HepG2 (cell line): ENCODE data around the gene CRYGS. TPM values are rescaled to one million over a fixed set of nuclear protein-coding genes. Genes with fewer than 3 reads are reported as not detected.

ENCODE experiments used
- ATAC-seq: fragments of 200-7000 bp; cut with Tn5 transposase; 3 replicates; pipeline ENCODE4 v1.9.1; 2020; ENCODE audit warnings: mild to moderate bottlenecking, moderate library complexity
- BruUV-seq: library from RNA; stranded (reverse); fragments of 400-500 nt; replicated peaks from 2 replicates; lab custom pipeline; 2021; lab: Mats Ljungman, UMichigan
- CTCF ChIA-PET: fragments of 300-600 bp; formaldehyde crosslinking; extraction: SDS; loops from one replicate; lab custom pipeline; 2021; ENCODE audit warnings: low total read pairs, inconsistent platforms, low intra/inter-chr PET ratio; lab: Yijun Ruan, JAX
- POLR2A ChIA-PET: fragments of 350-600 bp; sonication (Branson Sonifier 250); formaldehyde crosslinking; loops from one replicate; lab custom pipeline; 2020; ENCODE audit warnings: antibody characterized with exemption, inconsistent platforms; lab: Yijun Ruan, JAX
- DNase-seq: peaks from one replicate; pipeline ENCODE4 v3.0.0-alpha.2; 2015; ENCODE audit warnings: low spot score
- FAIRE-seq: peaks from 3 replicates; lab custom pipeline; 2011; peaks lifted over from hg19 to GRCh38; lab: Jason Lieb, UNC
- H2AFZ ChIP-seq: one replicate; pipeline ENCODE4 v1.6.1; 2011; ENCODE audit warnings: low read length, inconsistent platforms
- H3K27ac ChIP-seq: fragments of 300-600 bp; 3 replicates; pipeline ENCODE4 v1.8.0; 2011; ENCODE audit warnings: mixed run types, mild to moderate bottlenecking, mixed read lengths, low read length, inconsistent platforms; ENCODE audit not compliant: insufficient read depth; ENCODE audit errors: extremely low read length
- H3K27me3 ChIP-seq, 2 experiments: fragments of 200-600 bp in 1 of 2; 2 replicates in 1 of 2; 3 replicates in 1 of 2; pipeline versions ENCODE4 v1.6.0 to v1.8.0; 2011; ENCODE audit warnings: low read length in 2 of 2, mild to moderate bottlenecking in 2 of 2, moderate library complexity in 2 of 2, inconsistent platforms in 1 of 2; ENCODE audit not compliant: insufficient read depth in 2 of 2, control insufficient read depth in 1 of 2
- H3K36me3 ChIP-seq, 2 experiments: fragments of 200-600 bp in 1 of 2; replicated peaks in 1 of 2; 2 replicates in 1 of 2; 3 replicates in 1 of 2; pipeline versions ENCODE4 v1.5.1 to v1.8.0; 2011; ENCODE audit warnings: low read length in 2 of 2, inconsistent platforms in 1 of 2; ENCODE audit not compliant: insufficient read depth in 2 of 2, control insufficient read depth in 1 of 2
- H3K4me1 ChIP-seq: 2 replicates; pipeline ENCODE4 v1.5.1; 2012; ENCODE audit warnings: low read length, inconsistent platforms; ENCODE audit not compliant: insufficient read depth
- H3K4me2 ChIP-seq: 2 replicates; pipeline ENCODE4 v1.6.0; 2011; ENCODE audit warnings: low read depth, low read length, inconsistent platforms
- H3K4me3 ChIP-seq, 3 experiments: fragments of 200-600 bp in 1 of 3; sonication (generic), shearing (Covaris generic) in 1 of 3; replicated peaks in 1 of 3; 2 replicates each; pipeline ENCODE4 v1.5.1; 2011 to 2016; ENCODE audit warnings: low read length in 3 of 3, inconsistent platforms in 2 of 3, low read depth in 2 of 3, mild to moderate bottlenecking in 2 of 3, control low read depth in 1 of 3, mixed read lengths in 1 of 3; ENCODE audit not compliant: insufficient read depth in 1 of 3
- H3K79me2 ChIP-seq: one replicate; pipeline ENCODE4 v1.6.1; 2011; ENCODE audit warnings: low read length, inconsistent platforms; ENCODE audit not compliant: insufficient read depth
- H3K9ac ChIP-seq: 2 replicates; pipeline ENCODE4 v1.6.0; 2011; ENCODE audit warnings: mild to moderate bottlenecking, low read depth, low read length, inconsistent platforms; ENCODE audit not compliant: insufficient read depth
- H3K9me3 ChIP-seq: 2 replicates; pipeline ENCODE4 v1.5.1; 2012; ENCODE audit warnings: mild to moderate bottlenecking, low read length
- H4K20me1 ChIP-seq: 2 replicates; pipeline ENCODE4 v1.6.0; 2011; ENCODE audit warnings: inconsistent platforms, mild to moderate bottlenecking, low read length, moderate library complexity; ENCODE audit not compliant: insufficient read depth
- WGBS: methylation state at CpG from one replicate; pipeline ENCODE4 v1.1.6; 2017; ENCODE audit warnings: low lambda C conversion rate; 5-methylcytosine and 5-hydroxymethylcytosine counted together
- in situ Hi-C: cut with HindIII; loops from 2 replicates; pipeline ENCODE4 v1.10.0; 2017; ENCODE audit warnings: low pct_unique_long_range_greater_than_20kb; ENCODE audit not compliant: extremely low pct_ligation_motif_present
- intact Hi-C: fragments of 100-400 bp; cut with micrococcal nuclease; formaldehyde crosslinking; loops from one replicate; pipeline ENCODE4 v1.10.0; 2022; ENCODE audit not compliant: unreplicated experiment
- polyA plus RNA-seq, 8 experiments: library from polyadenylated mRNA; depleted of rRNA in 3 of 8; stranded (reverse) in 7 of 8; unstranded in 1 of 8; fragments of >200 nt; fragmentation: Illumina TruSeq in 4 of 8; extraction: Trizol in 4 of 8; gene quantifications; 2 replicates each; pipeline versions ENCODE4 v1.2.1 to v1.2.3, GENCODE V29; 2011 to 2016; ENCODE audit warnings: low read depth in 4 of 8, missing spikeins in 1 of 8, mixed read lengths in 1 of 8; ENCODE audit not compliant: insufficient read depth in 1 of 8
- total RNA-seq, 5 experiments: library from RNA; depleted of rRNA; stranded (reverse); fragments of >200 nt; fragmentation: Illumina TruSeq; extraction: Trizol; gene quantifications; 2 replicates each; pipeline ENCODE4 v1.2.3, GENCODE V29; 2016; ENCODE audit warnings: low read depth in 1 of 5
- TF ChIP-seq, protein P1 (sequence below): sonication (generic); formaldehyde crosslinking; IDR thresholded peaks from one replicate; pipeline ENCODE4 v1.5.1; 2020; ENCODE audit warnings: mild to moderate bottlenecking, missing genetic modification reagents; ENCODE audit errors: not compliant biosample characterization
- TF ChIP-seq, protein P2 (sequence below): sonication (generic); formaldehyde crosslinking; IDR thresholded peaks from 2 replicates; pipeline ENCODE4 v1.5.0; 2020; ENCODE audit warnings: mild to moderate bottlenecking, missing genetic modification reagents, moderate library complexity

The CRYGS gene
- total and polyA plus RNA-seq, 2 of the 13 experiments (the other 11 are each of a cell fraction or from before 2014, with no cell fraction given): 2.1 to 6.7 TPM

DNA sequence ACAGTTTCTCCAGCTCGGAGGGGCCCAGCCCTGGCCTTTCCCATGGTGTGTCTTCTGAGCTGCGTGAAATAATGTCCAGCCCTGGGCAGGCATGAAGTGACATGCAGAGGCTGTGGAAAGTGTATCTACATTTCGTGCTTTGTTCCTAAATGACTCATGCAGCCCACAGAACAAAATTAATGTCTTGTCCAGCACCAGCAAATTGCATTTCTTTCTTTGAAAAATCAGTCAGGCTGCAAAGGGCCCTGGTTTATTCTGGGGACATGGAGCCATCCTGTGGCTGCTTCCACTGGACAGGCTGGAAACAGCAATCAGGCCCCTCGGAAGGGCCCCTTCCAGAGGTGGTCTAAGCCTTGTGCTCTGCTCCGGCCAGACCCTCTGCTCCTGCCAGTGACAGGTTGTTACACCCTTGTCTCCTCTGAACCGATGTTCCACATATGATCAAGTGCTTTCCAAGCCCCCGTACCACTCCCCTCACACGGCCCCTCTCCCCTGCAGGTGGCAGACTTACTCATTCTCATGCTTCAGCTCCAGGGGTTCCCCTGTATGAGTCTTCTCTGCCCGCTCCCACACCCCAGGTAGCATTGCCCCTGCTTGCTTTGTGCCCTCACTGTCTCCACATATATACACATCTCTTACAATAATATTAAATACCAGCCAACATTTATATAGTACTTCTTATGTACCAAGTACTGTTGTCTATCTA is 33.7 kb downstream of the CRYGS start:
- intact Hi-C loops: no loop called here
- no peak overlapping the region for H3K4me2 ChIP-seq

More for the DNA sequence above, 33.7 kb downstream of the CRYGS start:
- H4K20me1 ChIP-seq: no peaks in the 10 kb centered on the region
- DNase-seq (no peak), ATAC-seq (peak; percentile 32; the same call in 1 of the 3 replicates), FAIRE-seq (no peak)
- peaks cover 1 to 4% of the 10 kb centered on the region in 2 experiments; a peak in 2 of 5 replicates for H3K27me3 ChIP-seq
- no peak overlapping the region for H3K27ac ChIP-seq
- TF ChIP-seq, protein P1, sequence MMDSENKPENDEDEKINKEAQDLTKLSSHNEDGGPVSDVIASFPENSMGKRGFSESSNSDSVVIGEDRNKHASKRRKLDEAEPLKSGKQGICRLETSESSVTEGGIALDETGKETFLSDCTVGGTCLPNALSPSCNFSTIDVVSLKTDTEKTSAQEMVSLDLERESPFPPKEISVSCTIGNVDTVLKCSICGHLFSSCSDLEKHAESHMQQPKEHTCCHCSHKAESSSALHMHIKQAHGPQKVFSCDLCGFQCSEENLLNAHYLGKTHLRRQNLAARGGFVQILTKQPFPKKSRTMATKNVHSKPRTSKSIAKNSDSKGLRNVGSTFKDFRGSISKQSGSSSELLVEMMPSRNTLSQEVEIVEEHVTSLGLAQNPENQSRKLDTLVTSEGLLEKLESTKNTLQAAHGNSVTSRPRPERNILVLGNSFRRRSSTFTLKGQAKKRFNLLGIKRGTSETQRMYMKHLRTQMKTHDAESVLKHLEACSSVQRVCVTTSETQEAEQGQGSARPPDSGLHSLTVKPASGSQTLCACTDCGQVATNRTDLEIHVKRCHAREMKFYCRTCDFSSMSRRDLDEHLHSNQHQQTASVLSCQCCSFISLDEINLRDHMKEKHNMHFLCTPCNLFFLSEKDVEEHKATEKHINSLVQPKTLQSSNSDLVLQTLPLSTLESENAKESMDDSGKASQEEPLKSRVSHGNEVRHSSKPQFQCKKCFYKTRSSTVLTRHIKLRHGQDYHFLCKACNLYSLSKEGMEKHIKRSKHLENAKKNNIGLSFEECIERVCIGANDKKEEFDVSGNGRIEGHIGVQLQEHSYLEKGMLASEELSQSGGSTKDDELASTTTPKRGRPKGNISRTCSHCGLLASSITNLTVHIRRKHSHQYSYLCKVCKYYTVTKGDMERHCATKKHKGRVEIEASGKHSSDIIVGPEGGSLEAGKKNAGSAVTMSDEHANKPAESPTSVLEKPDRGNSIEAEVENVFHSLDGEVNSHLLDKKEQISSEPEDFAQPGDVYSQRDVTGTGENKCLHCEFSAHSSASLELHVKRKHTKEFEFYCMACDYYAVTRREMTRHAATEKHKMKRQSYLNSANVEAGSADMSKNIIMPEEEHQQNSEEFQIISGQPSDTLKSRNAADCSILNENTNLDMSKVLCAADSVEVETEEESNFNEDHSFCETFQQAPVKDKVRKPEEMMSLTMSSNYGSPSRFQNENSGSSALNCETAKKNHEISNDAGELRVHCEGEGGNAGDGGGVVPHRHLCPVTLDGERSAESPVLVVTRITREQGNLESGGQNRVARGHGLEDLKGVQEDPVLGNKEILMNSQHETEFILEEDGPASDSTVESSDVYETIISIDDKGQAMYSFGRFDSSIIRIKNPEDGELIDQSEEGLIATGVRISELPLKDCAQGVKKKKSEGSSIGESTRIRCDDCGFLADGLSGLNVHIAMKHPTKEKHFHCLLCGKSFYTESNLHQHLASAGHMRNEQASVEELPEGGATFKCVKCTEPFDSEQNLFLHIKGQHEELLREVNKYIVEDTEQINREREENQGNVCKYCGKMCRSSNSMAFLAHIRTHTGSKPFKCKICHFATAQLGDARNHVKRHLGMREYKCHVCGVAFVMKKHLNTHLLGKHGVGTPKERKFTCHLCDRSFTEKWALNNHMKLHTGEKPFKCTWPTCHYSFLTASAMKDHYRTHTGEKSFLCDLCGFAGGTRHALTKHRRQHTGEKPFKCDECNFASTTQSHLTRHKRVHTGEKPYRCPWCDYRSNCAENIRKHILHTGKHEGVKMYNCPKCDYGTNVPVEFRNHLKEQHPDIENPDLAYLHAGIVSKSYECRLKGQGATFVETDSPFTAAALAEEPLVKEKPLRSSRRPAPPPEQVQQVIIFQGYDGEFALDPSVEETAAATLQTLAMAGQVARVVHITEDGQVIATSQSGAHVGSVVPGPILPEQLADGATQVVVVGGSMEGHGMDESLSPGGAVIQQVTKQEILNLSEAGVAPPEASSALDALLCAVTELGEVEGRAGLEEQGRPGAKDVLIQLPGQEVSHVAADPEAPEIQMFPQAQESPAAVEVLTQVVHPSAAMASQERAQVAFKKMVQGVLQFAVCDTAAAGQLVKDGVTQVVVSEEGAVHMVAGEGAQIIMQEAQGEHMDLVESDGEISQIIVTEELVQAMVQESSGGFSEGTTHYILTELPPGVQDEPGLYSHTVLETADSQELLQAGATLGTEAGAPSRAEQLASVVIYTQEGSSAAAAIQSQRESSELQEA (CRISPR knock-in tag): no peak
- TF ChIP-seq, protein P2, sequence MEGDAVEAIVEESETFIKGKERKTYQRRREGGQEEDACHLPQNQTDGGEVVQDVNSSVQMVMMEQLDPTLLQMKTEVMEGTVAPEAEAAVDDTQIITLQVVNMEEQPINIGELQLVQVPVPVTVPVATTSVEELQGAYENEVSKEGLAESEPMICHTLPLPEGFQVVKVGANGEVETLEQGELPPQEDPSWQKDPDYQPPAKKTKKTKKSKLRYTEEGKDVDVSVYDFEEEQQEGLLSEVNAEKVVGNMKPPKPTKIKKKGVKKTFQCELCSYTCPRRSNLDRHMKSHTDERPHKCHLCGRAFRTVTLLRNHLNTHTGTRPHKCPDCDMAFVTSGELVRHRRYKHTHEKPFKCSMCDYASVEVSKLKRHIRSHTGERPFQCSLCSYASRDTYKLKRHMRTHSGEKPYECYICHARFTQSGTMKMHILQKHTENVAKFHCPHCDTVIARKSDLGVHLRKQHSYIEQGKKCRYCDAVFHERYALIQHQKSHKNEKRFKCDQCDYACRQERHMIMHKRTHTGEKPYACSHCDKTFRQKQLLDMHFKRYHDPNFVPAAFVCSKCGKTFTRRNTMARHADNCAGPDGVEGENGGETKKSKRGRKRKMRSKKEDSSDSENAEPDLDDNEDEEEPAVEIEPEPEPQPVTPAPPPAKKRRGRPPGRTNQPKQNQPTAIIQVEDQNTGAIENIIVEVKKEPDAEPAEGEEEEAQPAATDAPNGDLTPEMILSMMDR (CRISPR knock-in tag): peak; percentile 30
- 21% methylated on average over 9 of the region's 9 CpGs for WGBS
- ChIA-PET POLR2A (no interaction called here), CTCF (no interaction called here)
- no peaks in the 10 kb centered on the region for H3K36me3 ChIP-seq
- H3K9me3 ChIP-seq: no peaks in the 10 kb centered on the region
- no peak overlapping the region for H3K4me3 ChIP-seq
- no peak overlapping the region for H3K9ac ChIP-seq
- in situ Hi-C loops: no loop called here
- no peaks in the 10 kb centered on the region for H3K79me2 ChIP-seq
- no peak overlapping the region for H2AFZ ChIP-seq
- no TSS peak for BruUV-seq
- peaks cover 15% of the 10 kb centered on the region for H3K4me1 ChIP-seq
